H1 (cell line): ENCODE data around the gene PARD3. TPM values are rescaled to one million over a fixed set of nuclear protein-coding genes. Genes with fewer than 3 reads are reported as not detected.

Source experiments
- CTCF ChIA-PET: fragments of 300-600 bp; sonication (Branson Sonifier 250); formaldehyde crosslinking; loops from one replicate; lab custom pipeline; 2021; ENCODE audit not compliant: partially characterized antibody; lab: Charles Lee
- POLR2A ChIA-PET: fragments of 300-600 bp; sonication (Branson Sonifier 250); formaldehyde crosslinking; loops from one replicate; lab custom pipeline; 2021; ENCODE audit warnings: inconsistent platforms; ENCODE audit not compliant: partially characterized antibody; lab: Charles Lee
- DNase-seq, 2 experiments: peaks; one replicate each; pipeline versions ENCODE4 v3.0.0 to v3.0.0-alpha.2; 2010 to 2022; ENCODE audit warnings: low spot score in 2 of 2, low read depth in 1 of 2, mixed read lengths in 1 of 2
- FAIRE-seq: peaks from 2 replicates; lab custom pipeline; 2011; peaks lifted over from hg19 to GRCh38; lab: Jason Lieb, UNC
- H2AFZ ChIP-seq: 2 replicates; pipeline ENCODE4 v1.8.1; 2012; ENCODE audit warnings: low read length, inconsistent platforms
- H2AK5ac ChIP-seq: 2 replicates; pipeline ENCODE4 v1.6.1; 2013; ENCODE audit warnings: low read depth, low read length
- H2BK120ac ChIP-seq: replicated peaks from 2 replicates; pipeline ENCODE3; 2013; ENCODE audit warnings: low read depth, low read length, inconsistent platforms
- H2BK12ac ChIP-seq: 2 replicates; pipeline ENCODE4 v1.6.1; 2013; ENCODE audit warnings: low read depth, low read length
- H2BK15ac ChIP-seq: 2 replicates; pipeline ENCODE4 v1.6.1; 2013; ENCODE audit warnings: low read length
- H2BK20ac ChIP-seq: 2 replicates; pipeline ENCODE4 v1.6.1; 2013; ENCODE audit warnings: low read length
- H2BK5ac ChIP-seq: 2 replicates; pipeline ENCODE4 v1.6.1; 2013; ENCODE audit warnings: low read depth, low read length
- H3K14ac ChIP-seq: 2 replicates; pipeline ENCODE4 v1.6.1; 2013; ENCODE audit warnings: inconsistent platforms; ENCODE audit not compliant: insufficient read length
- H3K18ac ChIP-seq: 2 replicates; pipeline ENCODE4 v1.6.1; 2013; ENCODE audit warnings: low read length; ENCODE audit errors: extremely low read depth
- H3K23ac ChIP-seq: 2 replicates; pipeline ENCODE4 v1.6.1; 2013; ENCODE audit warnings: inconsistent platforms; ENCODE audit not compliant: insufficient read length
- H3K23me2 ChIP-seq: 2 replicates; pipeline ENCODE4 v1.6.1; 2013; ENCODE audit warnings: low read depth, low read length
- H3K27ac ChIP-seq: 2 replicates; pipeline ENCODE4 v1.6.1; 2011; ENCODE audit warnings: low read depth, low read length, inconsistent platforms
- H3K27me3 ChIP-seq, 4 experiments: replicated peaks in 1 of 4; 1 replicate in 1 of 4; 2 replicates in 3 of 4; pipeline versions ENCODE4 v1.6.1 to v1.8.1; 2011 to 2013; ENCODE audit warnings: low read length in 3 of 4, mild to moderate bottlenecking in 3 of 4, inconsistent platforms in 2 of 4, mixed read lengths in 2 of 4, moderate library complexity in 1 of 4; ENCODE audit not compliant: control insufficient read depth in 3 of 4, insufficient read depth in 3 of 4; ENCODE audit errors: extremely low read depth in 1 of 4
- H3K36me3 ChIP-seq, 4 experiments: 2 replicates each; pipeline versions ENCODE4 v1.6.1 to v1.8.1; 2011 to 2013; ENCODE audit warnings: mild to moderate bottlenecking in 4 of 4, low read length in 3 of 4, moderate library complexity in 2 of 4, control low read depth in 1 of 4, inconsistent platforms in 1 of 4; ENCODE audit not compliant: insufficient read depth in 4 of 4, control insufficient read depth in 2 of 4
- H3K4ac ChIP-seq: replicated peaks from 2 replicates; pipeline ENCODE3; 2013; ENCODE audit warnings: low read length, low read depth, mixed read lengths, inconsistent platforms; ENCODE audit not compliant: insufficient read length
- H3K4me1 ChIP-seq, 4 experiments: replicated peaks in 1 of 4; 1 replicate in 1 of 4; 2 replicates in 3 of 4; pipeline versions ENCODE4 v1.6.1 to v1.8.1; 2011 to 2013; ENCODE audit warnings: low read length in 3 of 4, inconsistent platforms in 2 of 4, mixed read lengths in 1 of 4; ENCODE audit not compliant: insufficient read depth in 4 of 4, control insufficient read depth in 3 of 4
- H3K4me2 ChIP-seq, 2 experiments: 2 replicates each; pipeline versions ENCODE4 v1.6.1 to v1.8.1; 2011 to 2013; ENCODE audit warnings: low read depth in 2 of 2, low read length in 2 of 2, control low read depth in 1 of 2, inconsistent platforms in 1 of 2, mild to moderate bottlenecking in 1 of 2; ENCODE audit not compliant: insufficient read depth in 1 of 2
- H3K4me3 ChIP-seq, 4 experiments: fragments of 200-600, 300-600 bp in 1 of 4; sonication (generic), shearing (Covaris generic), sonication (Bioruptor Twin) in 1 of 4; 2 replicates each; pipeline versions ENCODE4 v1.5.1 to v1.8.1; 2011 to 2016; ENCODE audit warnings: low read length in 4 of 4, low read depth in 3 of 4, control low read depth in 2 of 4, inconsistent platforms in 2 of 4, mild to moderate bottlenecking in 2 of 4, mixed read lengths in 1 of 4, moderate library complexity in 1 of 4; ENCODE audit not compliant: insufficient read depth in 2 of 4; ENCODE audit errors: extremely low read depth in 1 of 4
- H3K56ac ChIP-seq: replicated peaks from 2 replicates; pipeline ENCODE3; 2013; ENCODE audit warnings: low read depth, mild to moderate bottlenecking, mixed read lengths, low read length, inconsistent platforms; ENCODE audit not compliant: insufficient read length
- H3K79me1 ChIP-seq: 2 replicates; pipeline ENCODE4 v1.6.1; 2013; ENCODE audit warnings: low read depth, low read length, control low read depth
- H3K79me2 ChIP-seq, 2 experiments: 2 replicates each; pipeline versions ENCODE4 v1.6.1 to v1.8.1; 2012 to 2013; ENCODE audit warnings: low read length in 2 of 2, mild to moderate bottlenecking in 2 of 2, inconsistent platforms in 1 of 2; ENCODE audit not compliant: insufficient read depth in 2 of 2, control insufficient read depth in 1 of 2
- H3K9ac ChIP-seq, 4 experiments: replicated peaks in 1 of 4; 1 replicate in 1 of 4; 2 replicates in 3 of 4; pipeline versions ENCODE4 v1.6.1 to v1.8.1; 2011 to 2013; ENCODE audit warnings: low read depth in 3 of 4, low read length in 3 of 4, control low read depth in 2 of 4, mild to moderate bottlenecking in 2 of 4, moderate library complexity in 2 of 4, inconsistent platforms in 1 of 4; ENCODE audit errors: extremely low read depth in 1 of 4
- H3K9me3 ChIP-seq, 2 experiments: 2 replicates each; pipeline versions ENCODE4 v1.6.1 to v1.8.1; 2012 to 2013; ENCODE audit warnings: mild to moderate bottlenecking in 2 of 2, moderate library complexity in 2 of 2, control low read depth in 1 of 2, inconsistent platforms in 1 of 2, low read depth in 1 of 2, low read length in 1 of 2, mixed read lengths in 1 of 2; ENCODE audit not compliant: insufficient read depth in 2 of 2
- H4K20me1 ChIP-seq, 2 experiments: replicated peaks in 1 of 2; 2 replicates each; pipeline versions ENCODE3 to v1.8.1; 2011 to 2013; ENCODE audit warnings: inconsistent platforms in 2 of 2, low read length in 2 of 2, mild to moderate bottlenecking in 1 of 2; ENCODE audit not compliant: insufficient read depth in 2 of 2, control insufficient read depth in 1 of 2
- H4K5ac ChIP-seq: 2 replicates; pipeline ENCODE4 v1.6.1; 2013; ENCODE audit warnings: low read length, low read depth, mixed read lengths, inconsistent platforms; ENCODE audit not compliant: insufficient read length
- H4K8ac ChIP-seq: 2 replicates; pipeline ENCODE4 v1.8.0; 2013; ENCODE audit warnings: mild to moderate bottlenecking, moderate library complexity, low read length, inconsistent platforms; ENCODE audit not compliant: insufficient read depth; ENCODE audit errors: extremely low read depth
- H4K91ac ChIP-seq: replicated peaks from 2 replicates; pipeline ENCODE3; 2013; ENCODE audit warnings: low read length, mixed read lengths, inconsistent platforms; ENCODE audit not compliant: insufficient read length
- CBX8 ChIP-seq: fragments of 300-800, 300-1000 bp; sonication (generic); IDR thresholded peaks from 2 replicates; pipeline ENCODE4 v1.7.1; 2016; ENCODE audit warnings: low read depth, low read length, borderline replicate concordance
- CTBP2 ChIP-seq: IDR thresholded peaks from 2 replicates; pipeline ENCODE4 v1.7.0; 2011; ENCODE audit warnings: borderline replicate concordance, mild to moderate bottlenecking, moderate library complexity, mixed read lengths, low read length; ENCODE audit not compliant: insufficient read depth, insufficient read length
- EZH2 ChIP-seq: fragments of 200-600 bp; sonication (generic); IDR thresholded peaks from 2 replicates; pipeline ENCODE4 v1.7.1; 2012; ENCODE audit warnings: low read depth, mild to moderate bottlenecking, moderate library complexity, low read length, inconsistent platforms; ENCODE audit not compliant: severe bottlenecking
- HDAC2 ChIP-seq, 2 experiments: fragments of 300-600 bp in 1 of 2; sonication (generic) in 1 of 2; IDR thresholded peaks; 2 replicates each; pipeline ENCODE4 v1.6.1; 2011 to 2012; ENCODE audit warnings: low read depth in 2 of 2, low read length in 2 of 2, mild to moderate bottlenecking in 2 of 2, moderate library complexity in 2 of 2, borderline replicate concordance in 1 of 2, inconsistent platforms in 1 of 2
- NRF1 ChIP-seq: IDR thresholded peaks from 2 replicates; pipeline ENCODE4 v1.6.1; 2011; ENCODE audit warnings: mild to moderate bottlenecking, low read depth, low read length, improper control_type of control experiment
- SAP30 ChIP-seq: fragments of 300-600 bp; sonication (generic); IDR thresholded peaks from 2 replicates; pipeline ENCODE4 v1.7.1; 2012; ENCODE audit warnings: low read length, moderate library complexity, mild to moderate bottlenecking, inconsistent platforms; ENCODE audit not compliant: insufficient read depth, insufficient replicate concordance
- SRF ChIP-seq: IDR thresholded peaks from 2 replicates; pipeline ENCODE4 v1.6.1; 2011; ENCODE audit warnings: mild to moderate bottlenecking, low read depth, low read length, moderate library complexity
- YY1 ChIP-seq: IDR thresholded peaks from 2 replicates; pipeline ENCODE4 v1.6.1; 2011; ENCODE audit warnings: low read depth, mild to moderate bottlenecking, low read length
- WGBS, 2 experiments: shearing (Covaris generic) in 1 of 2; methylation state at CpG; one replicate each; pipeline versions ENCODE4 v1.1.6 to v1.1.7; 2013 to 2015; ENCODE audit warnings: low lambda C conversion rate in 2 of 2, mixed read lengths in 2 of 2, inconsistent platforms in 1 of 2, low coverage in 1 of 2, missing lambda C conversion rate in 1 of 2; ENCODE audit not compliant: insufficient replicate concordance in 2 of 2, insufficient coverage in 1 of 2, insufficient read length in 1 of 2; ENCODE audit errors: extremely low coverage in 1 of 2, missing lambda C conversion rate in 1 of 2; 5-methylcytosine and 5-hydroxymethylcytosine counted together
- polyA plus RNA-seq, 7 experiments: library from polyadenylated mRNA; depleted of rRNA in 3 of 7; stranded (reverse) in 5 of 7; unstranded in 2 of 7; fragments of >200 nt in 5 of 7; fragments of 200-250 nt in 2 of 7; gene quantifications; 1 replicate in 5 of 7; 2 replicates in 1 of 7; 4 replicates in 1 of 7; pipeline versions ENCODE4 v1.2.1 to v1.2.3, GENCODE V29; 2011 to 2013; ENCODE audit warnings: missing spikeins in 2 of 7, mixed read lengths in 2 of 7
- total RNA-seq: library from RNA; stranded (reverse); fragmentation: NEBNext Ultra II Directional; extraction: Animal tissue kit (Norgen Biotek cat#: 25700); gene quantifications from 2 replicates; pipeline ENCODE4 v1.2.1, GENCODE V29; 2021

Gene PARD3
- total and polyA plus RNA-seq, 2 of the 8 experiments (the other 6 are each of a cell fraction or from before 2014, with no cell fraction given): 19.7 to 49.1 TPM

DNA sequence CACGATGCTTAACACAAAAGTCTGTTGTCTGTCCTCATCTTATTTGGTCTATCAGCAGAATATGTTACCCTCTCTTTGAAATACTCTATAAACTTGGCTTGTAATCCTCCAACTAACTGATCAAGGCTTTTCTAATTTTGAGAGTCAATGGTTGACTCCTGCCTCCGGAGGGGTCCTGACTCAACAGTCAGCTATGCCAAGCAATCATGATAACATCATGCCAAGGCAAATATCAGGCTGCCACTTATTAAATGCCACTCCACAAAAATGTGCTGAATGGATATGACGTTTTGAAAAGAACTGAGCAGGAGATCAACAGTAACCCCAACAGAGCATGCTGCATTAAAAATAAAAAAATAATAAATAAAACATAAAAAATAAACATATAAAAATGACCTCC lies 116.1 kb downstream of the PARD3 start:
- no peak overlapping the region for H2AFZ ChIP-seq
- peaks cover 0 to 7% (median 2%) of the 10 kb centered on the region in 4 experiments; a peak in 2 of 7 replicates for H3K4me1 ChIP-seq
- H3K79me1 ChIP-seq: peaks cover 14% of the 10 kb centered on the region
- WGBS, 2 experiments: 82% methylated on average over 3 of the region's 3 CpGs; no CpG with 5 or more reads in 1 of the 2 experiments
- no peak overlapping the region for H4K5ac ChIP-seq
- FAIRE-seq (no peak), DNase-seq (no peak)
- no peak overlapping the region for H3K4me3 ChIP-seq
- H3K79me2 ChIP-seq: peaks cover 0 to 70% of the 10 kb centered on the region in 2 experiments; a peak in 2 of 4 replicates
- no peaks in the 10 kb centered on the region for H3K27me3 ChIP-seq
- no peaks in the 10 kb centered on the region for H3K23me2 ChIP-seq
- H3K9ac ChIP-seq: no peak overlapping the region
- CTCF ChIA-PET: interaction anchor here (0.6 to 1.9 kb wide), 2 partner anchors 13 to 34 kb away, joined by 3 to 7 read pairs; no protein-coding TSS in a partner anchor
- H3K18ac ChIP-seq: no peak overlapping the region
- no peak overlapping the region for H3K23ac ChIP-seq
- no peak overlapping the region for H2BK15ac ChIP-seq
- H2BK5ac ChIP-seq: no peak overlapping the region
- no peak overlapping the region for H2BK12ac ChIP-seq
- H3K56ac ChIP-seq: no peak overlapping the region
- no peak overlapping the region for H2BK120ac ChIP-seq
- no peak overlapping the region for H3K4me2 ChIP-seq
- H4K20me1 ChIP-seq: peaks cover 0 to 15% of the 10 kb centered on the region in 2 experiments
- no peak overlapping the region for H2AK5ac ChIP-seq
- no peak overlapping the region for H4K91ac ChIP-seq
- no peak overlapping the region for H3K14ac ChIP-seq
- no peak for TF ChIP-seq HDAC2 (IDR thresholded peaks at IDR 0.05; ENCODE audit: borderline replicate concordance in 1 of 2, low read depth in 2 of 2, low read length in 2 of 2)
- no peak for TF ChIP-seq CBX8
- no peak for TF ChIP-seq SAP30
- TF ChIP-seq CTBP2: no peak
- no peak for TF ChIP-seq NRF1
- no peak for TF ChIP-seq YY1
- TF ChIP-seq EZH2: no peak
- TF ChIP-seq SRF: no peak
- H3K9me3 ChIP-seq: no peaks in the 10 kb centered on the region
- H3K36me3 ChIP-seq: no peaks in the 10 kb centered on the region; a peak in 1 of 8 replicates
- H4K8ac ChIP-seq: no peak overlapping the region
- no peak overlapping the region for H3K27ac ChIP-seq
- H3K4ac ChIP-seq: no peak overlapping the region
- POLR2A ChIA-PET: no interaction called here
- no peak overlapping the region for H2BK20ac ChIP-seq
